Body of pancreas (tissue), 4 donors: ENCODE data around the gene DBN1. TPM values are rescaled to one million over a fixed set of nuclear protein-coding genes. Genes with fewer than 3 reads are reported as not detected.

Experiments
- ATAC-seq: fragments of 150-250 bp; one replicate; pipeline ENCODE4 v1.9.1; 2016
- DNase-seq, 4 donors: peaks; one replicate each; pipeline ENCODE4 v3.0.0-alpha.2; 2019
- H3K27ac ChIP-seq, 4 donors: fragments of 200-600 bp; sonication (generic); 1 replicate in 3 of 4; 2 replicates in 1 of 4; pipeline versions ENCODE4 v1.5.1 to v1.6.1; 2016 to 2019; ENCODE audit warnings: mild to moderate bottlenecking in 1 of 4, mixed read lengths in 1 of 4, moderate library complexity in 1 of 4
- H3K27me3 ChIP-seq, 2 donors: fragments of 200-600 bp; sonication (generic); one replicate each; pipeline ENCODE4 v1.6.0; 2016; ENCODE audit warnings: mild to moderate bottlenecking in 1 of 2
- H3K36me3 ChIP-seq, 2 donors: fragments of 200-600 bp; sonication (generic); replicated peaks in 1 of 2; 2 replicates each; pipeline ENCODE4 v1.5.1; 2016; ENCODE audit warnings: low read depth in 2 of 2; ENCODE audit not compliant: insufficient read depth in 1 of 2
- H3K4me1 ChIP-seq: fragments of 200-600 bp; sonication (generic); one replicate; pipeline ENCODE4 v1.6.0; 2016
- H3K4me3 ChIP-seq, 2 donors: fragments of 200-600 bp; sonication (generic); 1 replicate in 1 of 2; 2 replicates in 1 of 2; pipeline ENCODE4 v1.5.1; 2016 to 2019
- H3K9me3 ChIP-seq, 3 donors: fragments of 200-600 bp; sonication (generic); 1 replicate in 2 of 3; 2 replicates in 1 of 3; pipeline ENCODE4 v1.5.1; 2016
- CTCF ChIP-seq, 7 experiments: fragments of 450-650 bp in 4 of 7; fragments of 200-600 bp in 3 of 7; sonication (generic) in 3 of 7; IDR thresholded peaks; one replicate each; pipeline ENCODE4 v1.5.1; 2016 to 2019; ENCODE audit warnings: antibody characterized with exemption in 7 of 7
- POLR2A ChIP-seq, 3 donors: fragments of 450-650 bp; IDR thresholded peaks; one replicate each; pipeline ENCODE4 v1.6.1; 2016; ENCODE audit warnings: antibody characterized with exemption in 3 of 3, mild to moderate bottlenecking in 2 of 3
- WGBS, 2 donors: methylation state at CpG; one replicate each; pipeline ENCODE4 v1.1.5; 2017; 5-methylcytosine and 5-hydroxymethylcytosine counted together
- intact Hi-C: fragments of 100-400 bp; cut with DNase I; formaldehyde crosslinking; loops from one replicate; pipeline ENCODE4 v1.15.1; 2023
- total RNA-seq, 2 donors: library from RNA; depleted of rRNA; stranded (reverse); fragments of >200 nt; gene quantifications; one replicate each; pipeline ENCODE4 v1.1.0, GENCODE V29; 2016

Gene DBN1
- total RNA-seq, 2 donors from 2014 or later = 28.0 to 29.0 TPM

GRCh38 chr5:177429248-177430040 is 44.0 kb downstream of the DBN1 start:
- Histone ChIP-seq H3K27me3 (no peaks in the 10 kb centered on the region), H3K27ac (peak overlapping the region in 1 of 4 donors; percentile 14), H3K4me3 (no peak overlapping the region), H3K4me1 (peaks cover 23% of the 10 kb centered on the region), H3K36me3 (peaks cover 0 to 16% of the 10 kb centered on the region in 2 donors), H3K9me3 (no peaks in the 10 kb centered on the region)
- no peak for ATAC-seq
- no peak for TF ChIP-seq POLR2A (IDR thresholded peaks at IDR 0.05)
- TF ChIP-seq CTCF (IDR thresholded peaks at IDR 0.05) = no peak
- intact Hi-C loops = no loop called here
- WGBS, 2 donors = 76 to 93% methylated on average over 6 of the region's 6 CpGs
- DNase-seq = peak in 3 of 4 donors; percentile 24 to 80 (median 29)

DNA sequence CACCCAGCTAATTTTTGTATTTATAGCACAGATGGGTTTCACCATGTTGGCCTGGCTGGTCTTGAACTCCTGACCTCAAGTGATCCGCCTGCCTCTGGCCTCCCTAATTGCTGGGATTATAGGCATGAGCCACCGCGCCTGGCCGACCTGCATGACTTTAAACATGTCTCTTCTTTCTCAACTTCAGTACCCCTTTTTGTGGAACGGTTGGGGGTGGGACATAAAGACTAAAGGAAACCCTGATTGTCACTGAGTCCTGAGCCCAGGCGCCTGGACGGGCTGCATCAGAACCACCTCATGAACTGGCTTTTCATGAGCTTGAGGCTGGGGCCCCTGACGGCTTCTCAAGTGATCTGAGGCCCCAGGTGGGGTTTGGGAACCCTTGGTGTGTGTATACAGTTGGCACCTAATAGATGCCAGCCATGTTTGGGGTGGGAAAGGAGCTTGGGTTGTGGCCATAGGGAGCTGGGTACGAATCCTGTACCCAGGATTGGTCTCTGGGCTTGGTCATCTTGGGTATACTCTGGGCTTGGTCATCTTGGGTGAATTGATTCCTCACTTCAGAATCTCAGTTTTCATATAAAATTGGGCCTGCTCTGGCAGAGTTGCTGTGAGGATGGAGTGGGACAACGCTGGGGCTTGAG is 44.7 kb downstream of the DBN1 start:
- DNase-seq = no peak
- TF ChIP-seq CTCF (IDR thresholded peaks at IDR 0.05) (no peak), POLR2A (IDR thresholded peaks at IDR 0.05) (no peak)

GRCh38 chr5:177427919-177428573 is 45.4 kb downstream of the DBN1 start:
- 65 to 75% methylated on average over 5 to 11 of the region's 11 CpGs for WGBS, 2 donors
- H3K27me3 ChIP-seq = no peaks in the 10 kb centered on the region
- H3K4me3 ChIP-seq = no peak overlapping the region
- peaks cover 23% of the 10 kb centered on the region for H3K4me1 ChIP-seq
- DNase-seq (no peak), ATAC-seq (no peak)
- no peaks in the 10 kb centered on the region for H3K9me3 ChIP-seq
- intact Hi-C loops = no loop called here
- no peak overlapping the region for H3K27ac ChIP-seq
- TF ChIP-seq CTCF (IDR thresholded peaks at IDR 0.05) = no peak
- TF ChIP-seq POLR2A (IDR thresholded peaks at IDR 0.05) = no peak
- peaks cover 0 to 7% of the 10 kb centered on the region in 2 donors for H3K36me3 ChIP-seq

More for the DNA sequence above, 44.7 kb downstream of the DBN1 start:
- no peak overlapping the region for H3K4me3 ChIP-seq
- H3K4me1 ChIP-seq = peaks cover 23% of the 10 kb centered on the region
- 73 to 87% methylated on average over 10 of the region's 10 CpGs for WGBS, 2 donors
- H3K9me3 ChIP-seq = no peaks in the 10 kb centered on the region
- intact Hi-C loops = no loop called here
- H3K36me3 ChIP-seq = peaks cover 0 to 10% of the 10 kb centered on the region in 2 donors
- no peak for ATAC-seq
- H3K27ac ChIP-seq = peak overlapping the region in 1 of 4 donors; percentile 14
- H3K27me3 ChIP-seq = no peaks in the 10 kb centered on the region

DNA sequence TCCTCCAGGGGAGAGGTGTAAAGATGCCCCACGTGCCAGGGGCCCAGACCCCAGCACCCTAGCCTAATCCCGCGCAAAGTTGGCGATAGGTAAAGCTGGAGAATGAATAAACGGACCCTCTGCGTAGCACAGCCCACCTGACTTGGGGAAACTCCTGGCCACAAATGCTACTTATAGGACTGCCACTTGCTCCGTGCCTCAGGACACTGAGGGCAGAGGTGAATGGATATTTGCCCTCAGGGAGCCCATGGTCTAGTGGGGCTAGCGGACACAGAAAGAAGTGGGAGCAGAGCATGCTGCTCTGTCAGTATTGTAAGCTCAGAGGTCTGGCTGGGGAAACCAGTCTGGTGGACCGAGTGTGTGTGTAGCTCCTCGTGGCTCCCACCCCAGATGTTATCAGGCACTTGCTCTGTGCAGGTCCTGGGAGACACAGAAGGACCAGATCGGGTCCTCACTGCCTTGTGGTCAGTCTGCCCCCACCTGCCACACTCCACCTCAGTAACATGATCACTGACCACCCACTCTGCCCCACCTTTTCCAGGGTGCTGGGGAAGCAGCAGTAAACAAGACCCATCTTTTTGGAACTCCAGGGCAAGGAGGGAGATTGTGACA is 46.1 kb downstream of the DBN1 start:
- intact Hi-C loops = no loop called here
- Histone ChIP-seq H3K9me3 (no peaks in the 10 kb centered on the region), H3K27ac (peak overlapping the region; percentile 79 to 92 (median 88)), H3K36me3 (peaks cover 0 to 2% of the 10 kb centered on the region in 2 donors), H3K4me1 (peaks cover 23% of the 10 kb centered on the region), H3K4me3 (peak overlapping the region; percentile 35 to 59), H3K27me3 (no peaks in the 10 kb centered on the region)
- 10 to 11% methylated on average over 7 to 11 of the region's 11 CpGs for WGBS, 2 donors
- TF ChIP-seq POLR2A (IDR thresholded peaks at IDR 0.05) = no peak
- TF ChIP-seq CTCF (IDR thresholded peaks at IDR 0.05) = no peak
- no peak for ATAC-seq
- peak in 1 of 4 donors; percentile 15 for DNase-seq
